Prostate gland (tissue), 2 donors: Measurements from ENCODE around the gene VEZT.

Experiments used
- CTCF ChIP-seq, 4 experiments: fragments of 200-600 bp in 2 of 4; fragments of 450-650 bp in 2 of 4; sonication (generic) in 2 of 4; IDR thresholded peaks; 1 replicate in 3 of 4; 2 replicates in 1 of 4; pipeline ENCODE4 v1.5.1; 2016 to 2019; ENCODE audit warnings: antibody characterized with exemption in 4 of 4, mild to moderate bottlenecking in 2 of 4, moderate library complexity in 2 of 4
- POLR2AphosphoS5 ChIP-seq: sonication (generic); formaldehyde crosslinking; IDR thresholded peaks from one replicate; pipeline ENCODE4 v1.6.1; 2017; ENCODE audit warnings: antibody characterized with exemption

DNA sequence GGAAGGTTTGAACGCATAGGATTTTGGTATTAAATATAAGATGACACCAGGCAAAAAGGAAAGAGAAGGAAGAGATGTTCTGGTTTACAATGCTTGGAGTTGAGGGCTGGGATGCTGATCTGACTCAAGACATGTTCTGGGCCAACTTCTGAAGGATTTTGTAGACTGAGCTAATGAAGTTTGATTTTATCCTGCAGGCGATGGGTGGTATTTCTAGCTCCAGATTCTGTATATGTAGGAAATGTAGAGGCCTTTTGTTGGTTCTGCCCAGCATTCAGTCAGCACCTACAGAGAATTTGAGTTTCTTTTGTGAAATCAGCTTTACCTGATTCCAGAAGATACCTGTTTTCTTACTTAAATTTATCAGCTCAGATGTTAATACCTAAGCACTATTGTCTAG is 48.2 kb downstream of the VEZT start:
- TF ChIP-seq CTCF (IDR thresholded peaks at IDR 0.05) (no peak), POLR2AphosphoS5 (no peak)
